Measurements from ENCODE around the gene CDON. TPM values are rescaled to one million over a fixed set of nuclear protein-coding genes. Genes with fewer than 3 reads are reported as not detected.

Gene CDON
- total RNA-seq, 2 donors from 2014 or later: 5.6 to 7.3 TPM

DNA sequence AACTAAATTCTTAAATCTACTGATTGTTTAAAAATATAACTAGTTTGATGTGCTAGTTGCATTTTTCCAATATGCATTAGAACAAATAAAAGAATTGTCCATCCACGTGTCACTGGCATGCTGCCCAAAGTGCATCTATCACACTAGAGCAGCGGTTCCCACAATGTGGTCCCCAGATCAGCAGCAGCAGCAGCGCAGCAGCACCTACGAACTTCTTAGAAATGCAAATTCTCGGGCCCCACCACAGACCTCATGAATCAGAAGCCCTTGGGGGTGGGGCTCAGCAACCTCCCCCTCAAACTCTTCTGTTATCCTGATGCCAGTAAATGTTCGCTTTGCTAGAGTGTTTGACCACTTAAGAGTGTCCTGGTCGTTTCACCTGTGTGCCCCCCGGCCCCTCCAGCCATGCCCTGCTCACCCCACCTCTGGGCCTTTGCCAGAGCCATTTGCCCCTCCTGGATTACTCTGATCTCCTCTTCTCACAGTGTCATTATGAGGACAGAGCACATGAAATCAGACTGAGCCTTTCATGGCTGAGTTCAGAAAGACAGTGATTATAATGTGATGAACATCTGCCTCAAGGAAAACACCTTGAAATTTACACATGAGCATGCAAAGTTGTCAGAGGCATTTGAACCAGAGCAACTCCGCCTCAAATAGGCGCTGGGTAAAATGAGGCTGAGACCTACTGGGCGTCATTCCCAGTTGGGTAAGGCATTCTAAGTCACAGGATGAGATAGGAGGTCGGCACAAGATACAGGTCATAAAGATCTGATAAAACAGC, 129.4 kb downstream of the CDON start:
- Histone ChIP-seq H3K27ac (no peak overlapping the region), H3K9me3 (no peaks in the 10 kb centered on the region), H3K4me3 (no peak overlapping the region), H3K27me3 (peaks cover 0 to 8% of the 10 kb centered on the region in 2 donors), H3K4me1 (peaks cover 6% of the 10 kb centered on the region), H3K36me3 (replicated peaks in 1 of 2; ENCODE audit: insufficient read depth in 1 of 2, low read depth in 2 of 2) (no peaks in the 10 kb centered on the region)
- TF ChIP-seq CTCF (IDR thresholded peaks at IDR 0.05): no peak
- no peak for TF ChIP-seq POLR2A (IDR thresholded peaks at IDR 0.05)
- 55 to 64% methylated on average over 12 of the region's 12 CpGs for WGBS, 2 donors
- intact Hi-C loops (cut with DNase I): no loop called here
- DNase-seq: no peak
- no peak for ATAC-seq

- intact Hi-C loops (cut with DNase I): no loop called here
- no peaks in the 10 kb centered on the region for H3K9me3 ChIP-seq
- H3K27ac ChIP-seq: no peak overlapping the region
- TF ChIP-seq CTCF (IDR thresholded peaks at IDR 0.05) (no peak), POLR2A (IDR thresholded peaks at IDR 0.05) (no peak)
- ATAC-seq (no peak), DNase-seq (no peak)
- 66 to 76% methylated on average over 8 to 9 of the region's 9 CpGs for WGBS, 2 donors
- peaks cover 0 to 8% of the 10 kb centered on the region in 2 donors for H3K27me3 ChIP-seq
- H3K4me3 ChIP-seq: no peak overlapping the region
- peaks cover 6% of the 10 kb centered on the region for H3K4me1 ChIP-seq
- H3K36me3 ChIP-seq (replicated peaks in 1 of 2; ENCODE audit: insufficient read depth in 1 of 2, low read depth in 2 of 2): no peaks in the 10 kb centered on the region
Observed at GRCh38 chr11:125932301-125932700, 130.4 kb downstream of the CDON start.

- DNase-seq (no peak), ATAC-seq (no peak)
- Histone ChIP-seq H3K4me1 (peaks cover 6% of the 10 kb centered on the region), H3K27me3 (peaks cover 0 to 8% of the 10 kb centered on the region in 2 donors), H3K27ac (peak overlapping the region in 1 of 4 donors; percentile 10), H3K36me3 (replicated peaks in 1 of 2; ENCODE audit: insufficient read depth in 1 of 2, low read depth in 2 of 2) (no peaks in the 10 kb centered on the region), H3K4me3 (no peak overlapping the region), H3K9me3 (no peaks in the 10 kb centered on the region)
- intact Hi-C loops (cut with DNase I): no loop called here
- 43 to 51% methylated on average over 6 of the region's 6 CpGs for WGBS, 2 donors
- no peak for TF ChIP-seq CTCF (IDR thresholded peaks at IDR 0.05)
- no peak for TF ChIP-seq POLR2A (IDR thresholded peaks at IDR 0.05)
Observed at GRCh38 chr11:125931668-125932067, 131.0 kb downstream of the CDON start.

- 48 to 54% methylated on average over 3 of the region's 3 CpGs for WGBS, 2 donors
- intact Hi-C loops (cut with DNase I): no loop called here
- Histone ChIP-seq H3K36me3 (replicated peaks in 1 of 2; ENCODE audit: insufficient read depth in 1 of 2, low read depth in 2 of 2) (no peaks in the 10 kb centered on the region), H3K27ac (peak overlapping the region in 1 of 4 donors; percentile 10), H3K4me1 (peaks cover 6% of the 10 kb centered on the region), H3K4me3 (no peak overlapping the region), H3K27me3 (peaks cover 0 to 8% of the 10 kb centered on the region in 2 donors), H3K9me3 (no peaks in the 10 kb centered on the region)
- ATAC-seq: no peak
- no peak for DNase-seq
- TF ChIP-seq POLR2A (IDR thresholded peaks at IDR 0.05): no peak
- TF ChIP-seq CTCF (IDR thresholded peaks at IDR 0.05): no peak
Observed at GRCh38 chr11:125931116-125931515, 131.6 kb downstream of the CDON start.

GRCh38 chr11:125930076-125930450, 132.6 kb downstream of the CDON start:
- no peak for TF ChIP-seq POLR2A (IDR thresholded peaks at IDR 0.05)
- TF ChIP-seq CTCF (IDR thresholded peaks at IDR 0.05): no peak
- no peaks in the 10 kb centered on the region for H3K9me3 ChIP-seq
- no peak overlapping the region for H3K27ac ChIP-seq
- WGBS, 2 donors: 82 to 90% methylated on average over 11 of the region's 11 CpGs
- intact Hi-C loops (cut with DNase I): no loop called here
- no peaks in the 10 kb centered on the region for H3K36me3 ChIP-seq (replicated peaks in 1 of 2; ENCODE audit: insufficient read depth in 1 of 2, low read depth in 2 of 2)
- no peak overlapping the region for H3K4me3 ChIP-seq
- ATAC-seq (no peak), DNase-seq (no peak)
- peaks cover 16% of the 10 kb centered on the region for H3K4me1 ChIP-seq
- H3K27me3 ChIP-seq: peaks cover 0 to 8% of the 10 kb centered on the region in 2 donors

All from body of pancreas (tissue), 4 donors.